HepG2 (cell line): ENCODE measurements around the gene CAPN7. TPM values are rescaled to one million over a fixed set of nuclear protein-coding genes. Genes with fewer than 3 reads are reported as not detected.
A peak's percentile ranks its signal among the peaks of the same experiment; 100 is the strongest.

Source experiments
- AGO1 ChIP-seq: fragments of 200-400 bp; formaldehyde crosslinking; IDR thresholded peaks from 2 replicates; pipeline ENCODE4 v1.6.1; 2017; ENCODE audit warnings: mild to moderate bottlenecking, low read depth, low read length, moderate library complexity; ENCODE audit not compliant: poor library complexity, severe bottlenecking
- ARID5B ChIP-seq: IDR thresholded peaks from 2 replicates; pipeline ENCODE4 v1.4.0; 2020; ENCODE audit warnings: mild to moderate bottlenecking, missing genetic modification reagents
- PAXIP1 ChIP-seq: sonication (generic); formaldehyde crosslinking; conservative IDR thresholded peaks from 2 replicates; pipeline ENCODE4 v1.4.0; 2020; ENCODE audit warnings: mild to moderate bottlenecking, missing genetic modification reagents, moderate library complexity
- SRSF9 ChIP-seq: fragments of 200-400 bp; formaldehyde crosslinking; IDR thresholded peaks from 2 replicates; pipeline ENCODE4 v1.6.1; 2018; ENCODE audit warnings: borderline replicate concordance, mild to moderate bottlenecking, low read depth, low read length; ENCODE audit not compliant: insufficient read depth, poor library complexity, severe bottlenecking
- XRCC5 ChIP-seq: fragments of 200-400 bp; formaldehyde crosslinking; optimal IDR thresholded peaks from 2 replicates; pipeline ENCODE3; 2017; ENCODE audit warnings: mild to moderate bottlenecking, low read length
- ZBTB40 ChIP-seq, 2 experiments: fragments of 450-650 bp in 1 of 2; sonication (generic) in 1 of 2; formaldehyde crosslinking in 1 of 2; IDR thresholded peaks; 2 replicates each; pipeline versions ENCODE4 v1.6.1 to v1.8.0; 2016 to 2022; ENCODE audit warnings: antibody characterized with exemption in 1 of 2, mild to moderate bottlenecking in 1 of 2, missing genetic modification reagents in 1 of 2
- ZNF281 ChIP-seq: sonication (generic); formaldehyde crosslinking; IDR thresholded peaks from 2 replicates; pipeline ENCODE4 v1.4.0; 2020; ENCODE audit warnings: missing genetic modification reagents, borderline replicate concordance
- ZNF350 ChIP-seq: sonication (generic); formaldehyde crosslinking; IDR thresholded peaks from 2 replicates; pipeline ENCODE4 v1.4.0; 2020; ENCODE audit warnings: mild to moderate bottlenecking, low read depth, missing genetic modification reagents, borderline replicate concordance
- polyA plus RNA-seq, 8 experiments: library from polyadenylated mRNA; depleted of rRNA in 3 of 8; stranded (reverse) in 7 of 8; unstranded in 1 of 8; fragments of >200 nt; fragmentation: Illumina TruSeq in 4 of 8; extraction: Trizol in 4 of 8; gene quantifications; 2 replicates each; pipeline versions ENCODE4 v1.2.1 to v1.2.3, GENCODE V29; 2011 to 2016; ENCODE audit warnings: low read depth in 4 of 8, missing spikeins in 1 of 8, mixed read lengths in 1 of 8; ENCODE audit not compliant: insufficient read depth in 1 of 8
- total RNA-seq, 5 experiments: library from RNA; depleted of rRNA; stranded (reverse); fragments of >200 nt; fragmentation: Illumina TruSeq; extraction: Trizol; gene quantifications; 2 replicates each; pipeline ENCODE4 v1.2.3, GENCODE V29; 2016; ENCODE audit warnings: low read depth in 1 of 5

CAPN7 gene
- total and polyA plus RNA-seq, 2 of the 13 experiments (the other 11 are each of a cell fraction or from before 2014, with no cell fraction given): 16.7 to 36.8 TPM

GRCh38 chr3:15204005-15204404 lies 2.0 kb upstream of the CAPN7 start (continued):
- TF ChIP-seq ZBTB40 (IDR thresholded peaks at IDR 0.05) (no peak), ZBTB40 (CRISPR knock-in tag; IDR thresholded peaks at IDR 0.05) (no peak), ZNF350 (no peak), ZNF281 (CRISPR knock-in tag) (peak; percentile 90), ARID5B (peak; percentile 42), AGO1 (no peak), XRCC5 (peak; percentile 40), PAXIP1 (CRISPR knock-in tag) (no peak), SRSF9 (no peak)
